ENCODE measurements around the gene HSP90AB1.

GRCh38 chr6:44271914-44272313 lies 25.0 kb downstream of the HSP90AB1 start:
- no peak for TF ChIP-seq POLR2AphosphoS5 (IDR thresholded peaks at IDR 0.05; ENCODE audit: low read depth, low read length)
- no peak for TF ChIP-seq TAF1 (IDR thresholded peaks at IDR 0.05; ENCODE audit: borderline replicate concordance, insufficient read depth, low read length)
- TF ChIP-seq, protein P1, sequence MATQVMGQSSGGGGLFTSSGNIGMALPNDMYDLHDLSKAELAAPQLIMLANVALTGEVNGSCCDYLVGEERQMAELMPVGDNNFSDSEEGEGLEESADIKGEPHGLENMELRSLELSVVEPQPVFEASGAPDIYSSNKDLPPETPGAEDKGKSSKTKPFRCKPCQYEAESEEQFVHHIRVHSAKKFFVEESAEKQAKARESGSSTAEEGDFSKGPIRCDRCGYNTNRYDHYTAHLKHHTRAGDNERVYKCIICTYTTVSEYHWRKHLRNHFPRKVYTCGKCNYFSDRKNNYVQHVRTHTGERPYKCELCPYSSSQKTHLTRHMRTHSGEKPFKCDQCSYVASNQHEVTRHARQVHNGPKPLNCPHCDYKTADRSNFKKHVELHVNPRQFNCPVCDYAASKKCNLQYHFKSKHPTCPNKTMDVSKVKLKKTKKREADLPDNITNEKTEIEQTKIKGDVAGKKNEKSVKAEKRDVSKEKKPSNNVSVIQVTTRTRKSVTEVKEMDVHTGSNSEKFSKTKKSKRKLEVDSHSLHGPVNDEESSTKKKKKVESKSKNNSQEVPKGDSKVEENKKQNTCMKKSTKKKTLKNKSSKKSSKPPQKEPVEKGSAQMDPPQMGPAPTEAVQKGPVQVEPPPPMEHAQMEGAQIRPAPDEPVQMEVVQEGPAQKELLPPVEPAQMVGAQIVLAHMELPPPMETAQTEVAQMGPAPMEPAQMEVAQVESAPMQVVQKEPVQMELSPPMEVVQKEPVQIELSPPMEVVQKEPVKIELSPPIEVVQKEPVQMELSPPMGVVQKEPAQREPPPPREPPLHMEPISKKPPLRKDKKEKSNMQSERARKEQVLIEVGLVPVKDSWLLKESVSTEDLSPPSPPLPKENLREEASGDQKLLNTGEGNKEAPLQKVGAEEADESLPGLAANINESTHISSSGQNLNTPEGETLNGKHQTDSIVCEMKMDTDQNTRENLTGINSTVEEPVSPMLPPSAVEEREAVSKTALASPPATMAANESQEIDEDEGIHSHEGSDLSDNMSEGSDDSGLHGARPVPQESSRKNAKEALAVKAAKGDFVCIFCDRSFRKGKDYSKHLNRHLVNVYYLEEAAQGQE (IDR thresholded peaks at IDR 0.05; ENCODE audit: insufficient read depth in 1 of 2, low read depth in 2 of 2, low read length in 2 of 2), result no peak
- TF ChIP-seq FOXP2 (optimal IDR thresholded peaks at IDR 0.05; ENCODE audit: borderline replicate concordance, extremely low read depth, extremely low read length, insufficient read depth), result no peak
- no peak for TF ChIP-seq SIN3A (IDR thresholded peaks at IDR 0.05; ENCODE audit: borderline replicate concordance, insufficient read depth, low read length)
